Astrocyte of the spinal cord (primary cell): ENCODE measurements around the gene SF3B1.

ENCODE experiments used
- DNase-seq: peaks from one replicate; pipeline ENCODE4 v3.0.0; 2011; ENCODE audit warnings: low read depth, low spot score
- H3K4me3 ChIP-seq: 2 replicates; pipeline ENCODE4 v1.5.1; 2011; ENCODE audit warnings: low read depth, mild to moderate bottlenecking, low read length, moderate library complexity
- in situ Hi-C: cut with HindIII; loops from 2 replicates; pipeline ENCODE4 v1.10.0; 2017; ENCODE audit warnings: low sequenced_read_pairs
- TF ChIP-seq, protein P1 (sequence below): IDR thresholded peaks from 2 replicates; pipeline ENCODE4 v1.5.1; 2012; ENCODE audit warnings: low read depth, mild to moderate bottlenecking, low read length, inconsistent platforms

The SF3B1 gene

DNA sequence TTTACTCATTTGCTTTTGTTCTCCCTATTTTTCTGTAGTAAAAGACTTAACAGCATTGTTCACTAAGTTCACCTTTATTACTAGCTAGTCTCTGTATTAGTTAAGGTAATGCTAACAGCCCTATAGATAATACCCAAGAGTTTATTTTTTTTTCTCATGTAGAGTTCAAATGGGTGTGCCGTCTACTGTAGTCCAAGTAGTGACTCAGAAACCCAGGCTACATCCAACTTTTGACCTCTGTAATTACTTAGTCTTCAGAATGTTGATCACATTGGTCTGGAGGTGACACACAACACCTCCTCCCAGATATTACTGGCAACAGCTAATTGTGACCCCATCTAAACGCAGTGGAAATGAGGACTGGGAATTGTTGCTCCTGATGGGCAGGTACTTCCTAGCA, 26.2 kb upstream of the SF3B1 start:
- TF ChIP-seq, protein P1, sequence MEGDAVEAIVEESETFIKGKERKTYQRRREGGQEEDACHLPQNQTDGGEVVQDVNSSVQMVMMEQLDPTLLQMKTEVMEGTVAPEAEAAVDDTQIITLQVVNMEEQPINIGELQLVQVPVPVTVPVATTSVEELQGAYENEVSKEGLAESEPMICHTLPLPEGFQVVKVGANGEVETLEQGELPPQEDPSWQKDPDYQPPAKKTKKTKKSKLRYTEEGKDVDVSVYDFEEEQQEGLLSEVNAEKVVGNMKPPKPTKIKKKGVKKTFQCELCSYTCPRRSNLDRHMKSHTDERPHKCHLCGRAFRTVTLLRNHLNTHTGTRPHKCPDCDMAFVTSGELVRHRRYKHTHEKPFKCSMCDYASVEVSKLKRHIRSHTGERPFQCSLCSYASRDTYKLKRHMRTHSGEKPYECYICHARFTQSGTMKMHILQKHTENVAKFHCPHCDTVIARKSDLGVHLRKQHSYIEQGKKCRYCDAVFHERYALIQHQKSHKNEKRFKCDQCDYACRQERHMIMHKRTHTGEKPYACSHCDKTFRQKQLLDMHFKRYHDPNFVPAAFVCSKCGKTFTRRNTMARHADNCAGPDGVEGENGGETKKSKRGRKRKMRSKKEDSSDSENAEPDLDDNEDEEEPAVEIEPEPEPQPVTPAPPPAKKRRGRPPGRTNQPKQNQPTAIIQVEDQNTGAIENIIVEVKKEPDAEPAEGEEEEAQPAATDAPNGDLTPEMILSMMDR: no peak
- DNase-seq: no peak
- H3K4me3 ChIP-seq: no peak overlapping the region
- in situ Hi-C loops: no loop called here

DNA sequence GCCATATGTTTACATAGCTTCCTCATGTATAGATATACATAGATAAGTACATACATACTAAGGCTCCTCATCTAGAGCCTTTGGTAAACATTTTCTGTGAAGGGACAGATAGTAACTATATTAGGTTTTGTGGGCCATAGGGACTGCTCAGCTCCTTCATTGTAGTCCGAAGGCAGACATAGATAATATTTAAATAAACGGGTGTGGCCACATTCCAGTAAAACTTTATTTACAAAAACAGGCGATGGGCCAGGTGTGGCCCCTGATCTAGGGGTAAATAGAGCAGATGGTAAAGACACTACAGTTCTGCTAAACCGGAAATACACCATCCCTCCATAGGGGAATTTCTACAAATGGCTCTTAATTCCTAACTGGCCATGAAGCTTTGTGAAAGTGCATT, 25.8 kb upstream of the SF3B1 start:
- in situ Hi-C loops: no loop called here
- DNase-seq: no peak
- TF ChIP-seq, protein P1: no peak
- H3K4me3 ChIP-seq: no peak overlapping the region

DNA sequence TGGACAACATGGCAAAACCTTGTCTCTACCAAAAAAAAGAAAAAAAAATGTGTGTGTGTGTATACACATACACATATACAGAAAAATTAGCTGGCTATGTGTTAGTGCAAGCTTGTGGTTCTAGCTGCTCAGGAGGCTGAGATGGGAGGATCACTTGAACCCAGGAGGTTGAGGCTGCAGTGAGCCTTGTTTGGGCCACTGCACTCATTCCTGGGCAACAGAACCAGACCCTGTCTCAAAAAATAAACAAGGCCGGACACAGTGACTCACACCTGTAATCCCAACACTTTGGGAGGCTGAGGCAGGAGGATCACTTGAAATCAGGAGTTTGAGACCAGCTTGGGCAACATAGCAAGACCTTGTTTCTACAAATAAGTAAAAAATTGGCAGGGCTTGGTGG, 20.6 kb upstream of the SF3B1 start:
- in situ Hi-C loops: no loop called here
- H3K4me3 ChIP-seq: no peak overlapping the region
- no peak for DNase-seq
- TF ChIP-seq, protein P1: no peak

DNA sequence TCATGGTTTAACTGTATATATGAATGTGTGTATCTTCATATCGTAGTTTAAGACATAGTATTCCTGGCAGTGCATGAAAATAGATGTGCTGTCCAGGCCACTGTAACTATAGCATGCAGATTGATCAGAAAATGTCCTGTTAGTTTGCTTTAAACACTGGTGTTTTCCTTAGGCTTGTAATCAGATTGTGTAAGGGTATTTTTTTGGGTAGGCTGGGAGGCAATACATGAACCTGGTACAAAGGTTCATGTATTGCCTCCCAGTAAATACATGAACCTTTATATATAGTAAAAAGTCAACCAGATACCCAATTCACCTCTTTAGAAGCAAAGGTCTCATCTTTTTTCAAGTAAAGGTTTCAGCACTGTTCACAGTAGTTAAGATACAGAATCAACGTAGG, 20.1 kb upstream of the SF3B1 start:
- peak overlapping the region; percentile 100 for H3K4me3 ChIP-seq
- DNase-seq: no peak
- TF ChIP-seq, protein P1: no peak
- in situ Hi-C loops: no loop called here

DNA sequence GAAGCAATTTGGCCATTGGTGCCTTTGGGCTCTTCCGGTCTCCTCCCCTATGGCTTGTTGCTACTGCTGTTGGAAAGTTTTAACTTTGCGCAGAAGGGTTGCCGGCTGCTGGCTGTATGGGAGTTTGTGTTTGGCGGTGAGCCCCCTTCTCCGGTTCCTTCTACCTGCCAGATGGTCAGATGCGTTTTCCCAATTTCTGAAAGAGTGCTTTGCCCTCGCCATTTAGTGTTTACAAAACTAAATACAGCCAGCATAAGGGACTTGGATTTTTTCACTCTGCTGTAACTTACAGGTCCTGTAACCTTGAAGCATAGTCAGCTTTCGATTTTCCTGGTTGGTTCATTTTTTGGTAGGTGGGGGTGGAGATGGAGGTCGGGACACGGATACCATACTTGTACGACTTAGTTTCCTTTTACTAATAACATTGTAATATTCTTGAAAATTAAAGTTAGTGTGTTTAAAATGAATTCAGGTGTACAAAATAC, 19.1 kb upstream of the SF3B1 start:
- peak; percentile 92 for DNase-seq
- peak overlapping the region; percentile 100 for H3K4me3 ChIP-seq
- in situ Hi-C loops: no loop called here
- TF ChIP-seq, protein P1: no peak

DNA sequence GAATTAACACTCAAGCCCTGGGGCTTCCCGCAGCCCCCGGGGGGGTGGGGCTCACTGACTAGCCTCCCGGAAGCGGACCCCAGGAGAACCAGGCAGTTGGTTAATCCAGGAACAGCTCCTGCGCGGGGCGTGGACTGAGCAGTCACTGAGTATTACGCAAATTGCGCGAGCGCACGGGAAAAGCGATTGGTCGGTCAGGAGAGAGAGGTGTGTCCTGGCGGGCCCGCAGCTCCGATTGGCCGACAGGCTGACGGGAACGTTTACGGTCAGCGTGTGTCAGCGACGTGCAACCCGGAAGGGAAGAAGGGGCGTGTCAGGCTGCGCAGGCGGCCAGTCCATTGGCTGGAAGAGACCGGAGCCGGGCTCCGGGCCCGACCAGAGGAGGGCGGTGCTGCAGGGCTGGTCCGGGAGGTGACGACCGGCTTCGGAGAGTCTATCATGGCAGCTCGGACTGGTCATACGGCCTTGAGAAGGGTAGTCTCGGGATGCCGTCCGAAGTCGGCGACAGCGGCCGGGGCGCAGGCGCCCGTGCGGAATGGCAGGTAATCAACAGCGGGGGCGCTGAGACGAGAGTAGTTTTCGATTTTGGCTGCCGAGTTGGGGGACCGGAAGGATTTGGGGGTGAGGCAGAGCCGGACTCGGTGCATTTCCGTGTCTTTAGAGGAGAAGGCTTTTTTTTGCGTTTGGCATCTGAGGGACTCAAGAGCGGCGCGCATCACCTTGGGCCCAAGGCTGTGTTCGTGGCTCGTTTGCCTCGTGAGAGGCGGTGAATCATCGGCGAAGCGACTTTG, 18.5 kb upstream of the SF3B1 start, which contains the start of gene COQ10B:
Gene COQ10B (plus strand): TSS at position 430 of the 791 bp plus-strand sequence. CDS start 9 bp downstream, at position 439.
- DNase-seq: peak; percentile 100
- TF ChIP-seq, protein P1: peak; percentile 34
- in situ Hi-C loops: no loop called here
- H3K4me3 ChIP-seq: peak within 1 kb of the TSS; percentile 100
